ENCODE measurements around the gene E4F1.
A peak's percentile ranks its signal among the peaks of the same experiment; 100 is the strongest.
"Not testable (repeated sequence)": the region's sequence is repeated elsewhere in the genome, so short reads cannot be mapped to it uniquely, and the experiment has no call there.

Gene E4F1

DNA sequence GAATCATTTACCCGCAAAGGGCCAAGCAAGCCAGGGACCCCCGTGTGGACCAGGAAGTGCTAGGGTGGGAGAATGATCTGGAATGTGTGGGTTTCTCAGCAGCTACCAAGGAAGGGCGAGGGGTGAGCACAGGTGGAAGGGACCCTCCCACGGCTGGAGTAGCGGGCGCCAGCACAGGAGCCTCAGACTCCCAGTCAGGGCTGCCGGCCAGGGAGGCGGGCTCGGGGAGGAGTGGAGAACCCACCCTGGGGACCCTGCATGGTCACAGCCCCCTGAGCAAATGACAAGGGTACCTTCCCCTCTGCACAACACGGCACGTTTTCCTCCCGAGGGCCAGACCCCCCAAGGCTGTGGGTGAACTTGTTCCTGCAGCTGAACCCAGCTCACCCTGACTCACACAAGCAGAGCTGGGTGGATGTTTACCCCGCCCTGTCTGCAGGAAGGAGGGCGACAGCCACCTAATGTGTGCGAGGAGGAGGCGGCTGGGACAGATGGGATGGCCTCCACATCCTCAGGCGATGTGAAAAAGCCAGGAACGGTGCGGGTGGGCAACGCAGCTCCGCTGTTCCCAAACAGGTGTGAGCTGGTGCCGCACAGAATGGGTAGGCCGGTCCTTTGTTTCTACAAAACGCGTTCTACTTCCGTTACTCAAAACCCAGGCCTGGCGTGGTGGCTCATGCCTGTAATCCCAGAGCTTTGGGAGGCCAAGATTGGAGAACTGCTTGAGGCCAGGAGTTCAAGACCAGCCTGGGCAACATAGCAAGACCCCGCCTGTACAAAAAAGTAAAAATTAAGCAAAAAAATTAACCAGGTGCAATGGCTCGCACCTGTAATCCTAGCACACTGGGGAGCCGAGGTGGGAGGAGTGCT lies 21.8 kb downstream of the E4F1 start:
- DNase-seq: no peak

DNA sequence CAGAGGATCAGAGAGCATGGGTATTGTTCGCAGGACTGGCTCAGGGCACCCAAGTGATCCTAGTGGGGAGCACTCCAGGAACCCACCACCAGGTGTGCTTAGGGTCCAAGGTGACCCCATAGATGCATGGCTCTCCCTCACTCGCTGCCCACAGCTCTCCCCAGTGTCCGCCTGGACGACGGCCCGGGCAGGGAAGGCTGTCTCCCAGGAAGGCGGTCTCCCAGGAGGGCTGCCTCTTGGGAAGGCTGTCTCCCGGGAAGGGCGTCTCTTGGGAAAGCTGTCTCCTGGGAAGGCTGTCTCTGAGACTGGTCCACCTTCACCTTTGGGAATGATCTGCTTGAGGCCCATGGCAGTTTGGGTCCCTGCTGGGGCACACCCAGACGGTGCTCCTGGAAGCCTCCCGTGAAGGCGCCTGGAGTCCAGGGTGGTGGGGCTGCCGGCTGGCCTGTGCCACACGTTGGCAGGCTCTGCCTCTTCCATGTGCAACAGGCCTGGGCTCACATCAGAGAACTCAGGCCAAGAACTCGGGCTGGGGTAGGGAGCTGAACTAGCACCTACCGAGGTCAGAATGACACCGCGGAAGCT lies 23.0 kb downstream of the E4F1 start:
- DNase-seq: no peak

DNA sequence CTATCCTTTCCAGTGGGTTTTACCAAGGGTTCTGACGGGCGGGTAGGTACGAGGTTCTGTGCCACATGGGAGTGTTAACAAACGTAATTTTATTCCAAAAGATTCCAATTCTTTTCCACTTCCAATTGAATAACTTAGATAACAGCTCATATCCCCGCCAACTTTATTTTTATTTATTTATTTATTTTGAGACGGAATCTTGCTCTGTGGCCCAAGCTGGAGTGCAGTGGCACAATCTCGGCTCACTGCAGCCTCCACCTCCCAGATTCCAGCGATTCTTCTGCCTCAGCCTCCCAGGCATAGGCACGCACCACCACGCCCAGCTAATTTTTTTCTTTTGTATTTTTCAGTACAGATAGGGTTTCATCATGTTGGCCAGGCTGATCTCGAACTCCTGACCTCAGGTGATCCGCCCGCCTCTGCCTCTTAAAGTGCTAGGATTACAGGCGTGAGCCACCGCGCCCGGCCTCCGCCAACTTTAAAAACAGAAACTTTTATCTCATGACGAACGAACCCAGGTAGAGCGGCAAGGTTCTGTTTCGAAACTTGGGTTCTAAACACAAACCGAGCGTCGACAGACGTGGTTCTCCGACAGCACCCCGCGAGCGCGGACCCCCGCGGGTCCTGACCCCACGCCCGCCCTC lies 27.4 kb downstream of the E4F1 start:
- peak; percentile 61 for DNase-seq

DNA sequence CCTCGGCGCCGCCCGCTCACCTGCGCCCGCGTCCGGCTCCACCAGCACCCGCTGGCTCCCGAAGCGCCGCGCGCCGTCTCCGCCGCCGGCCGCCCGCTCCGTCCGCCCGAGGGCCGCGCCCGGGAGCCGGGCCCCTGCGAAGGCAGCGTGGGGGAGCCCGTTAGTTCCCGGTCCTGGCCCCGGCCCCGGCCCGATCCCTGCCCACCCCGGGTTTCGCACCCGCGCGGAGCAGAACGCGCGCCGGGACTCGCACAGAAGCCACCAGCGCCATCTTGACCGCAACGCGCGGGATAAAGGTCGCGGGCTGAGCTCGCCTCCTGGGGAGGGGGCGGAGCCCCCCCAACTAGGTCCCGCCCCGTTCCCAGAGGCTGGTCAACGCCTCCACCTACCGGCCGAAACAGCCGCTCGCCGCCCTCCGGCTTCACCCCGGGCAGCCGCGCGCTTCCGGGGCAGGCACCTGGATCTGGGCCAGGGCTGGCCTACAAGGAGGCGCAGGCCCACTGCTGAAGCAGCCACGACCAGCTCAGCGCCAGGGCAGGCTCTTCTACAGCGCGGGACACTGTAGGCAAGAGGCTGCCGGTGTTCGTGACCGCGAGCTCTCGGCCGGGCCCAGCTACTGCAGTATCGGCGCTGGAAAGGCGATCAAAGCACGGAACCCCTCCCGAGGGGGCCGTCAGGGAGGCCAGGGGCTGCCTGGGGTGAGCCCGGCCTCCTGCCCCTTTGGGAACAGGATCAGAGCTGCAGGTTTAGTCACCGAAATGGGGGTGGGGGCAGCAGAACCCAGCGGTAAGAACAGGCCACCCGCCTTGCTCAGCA lies 28.1 kb downstream of the E4F1 start, which contains the start of gene ECI1:
Gene ECI1 (minus strand): TSS at position 292 of the 816 bp plus-strand sequence. CDS start 21 bp downstream, at position 271.
- peak; percentile 90 for DNase-seq

DNA sequence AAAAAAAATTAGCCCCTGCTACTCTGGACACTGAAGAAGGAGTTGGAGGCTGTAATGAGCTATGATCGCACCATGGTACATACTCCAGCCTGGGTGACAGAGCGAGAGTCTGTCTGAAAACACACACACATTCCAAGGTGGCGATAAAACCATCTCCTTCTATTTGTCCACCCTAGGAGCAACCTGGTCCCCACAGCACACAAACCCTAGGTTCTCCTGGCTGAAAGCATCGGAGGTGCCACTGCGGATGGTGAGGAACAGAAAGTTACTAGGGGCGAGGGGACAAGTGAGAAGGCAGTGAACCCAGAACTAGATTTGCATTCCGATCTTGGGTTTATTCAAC lies 29.4 kb downstream of the E4F1 start:
- DNase-seq: no peak

DNA sequence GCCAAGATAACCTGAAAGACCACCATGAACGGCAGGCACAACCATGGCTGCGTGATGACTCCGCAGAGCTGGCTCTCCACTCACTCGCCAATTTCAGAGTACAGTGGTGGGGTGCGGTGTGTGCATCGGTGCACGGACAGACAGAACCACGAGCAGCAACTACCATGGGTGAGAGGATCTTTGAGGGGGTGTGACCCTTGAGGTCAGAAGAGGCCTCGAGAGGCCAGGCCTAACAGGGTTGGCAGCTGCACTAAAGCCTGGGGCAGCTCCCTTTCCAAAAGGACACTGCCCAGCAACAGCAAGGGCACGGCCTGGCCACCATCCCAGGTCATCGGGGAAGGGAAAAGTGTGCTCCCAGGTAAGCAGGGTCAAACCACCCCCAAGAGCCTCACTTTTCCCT lies 29.9 kb downstream of the E4F1 start:
- no peak for DNase-seq

DNA sequence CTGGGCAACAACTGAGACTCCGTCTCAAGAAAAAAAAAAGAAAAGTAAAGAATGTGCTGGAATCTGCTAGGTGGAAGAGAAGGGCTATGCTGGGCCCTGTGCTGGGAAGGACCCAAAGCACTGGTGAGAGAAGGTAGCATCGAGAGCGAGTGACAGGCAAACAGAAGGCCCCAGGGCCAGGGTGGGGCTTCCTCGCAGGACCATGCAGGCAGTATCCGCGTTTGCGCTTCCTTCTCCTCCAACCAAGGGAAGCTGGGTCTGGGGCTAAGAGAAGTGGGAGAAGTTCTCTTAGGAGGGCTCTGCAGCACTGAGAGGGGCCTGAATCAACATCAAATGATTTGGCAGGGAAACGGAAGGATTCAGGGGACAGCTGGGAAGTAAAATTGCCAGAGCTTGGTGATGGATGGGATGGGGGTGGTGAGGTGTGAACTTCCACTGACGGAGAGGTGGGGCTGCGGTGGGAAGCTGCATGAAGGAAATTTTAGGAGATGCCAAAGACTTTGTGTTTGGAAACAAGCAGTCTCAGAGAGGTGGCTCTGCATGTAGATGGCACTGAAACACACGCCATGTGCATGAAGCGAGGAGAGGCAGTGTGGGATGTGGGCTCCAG lies 33.2 kb downstream of the E4F1 start:
- no peak for DNase-seq

DNA sequence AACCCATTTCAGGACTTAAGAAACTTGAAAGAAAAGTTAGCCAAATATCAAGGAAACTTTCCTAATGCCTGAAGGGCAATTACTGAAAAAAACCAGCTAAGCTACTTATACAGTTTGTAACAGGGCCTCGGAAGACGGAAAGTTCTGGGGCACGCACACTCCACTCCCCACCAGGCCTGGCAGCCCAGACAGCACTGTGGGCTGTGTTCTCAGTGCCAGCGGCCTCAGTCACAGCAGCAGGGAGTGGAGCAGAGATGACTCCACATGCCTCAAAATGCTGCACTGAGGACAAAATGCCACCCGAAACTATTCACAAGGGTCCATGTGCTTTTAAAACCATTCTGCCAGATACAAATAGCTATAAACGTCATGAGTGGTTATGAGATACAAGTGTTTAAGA lies 34.3 kb downstream of the E4F1 start:
- no peak for DNase-seq

DNA sequence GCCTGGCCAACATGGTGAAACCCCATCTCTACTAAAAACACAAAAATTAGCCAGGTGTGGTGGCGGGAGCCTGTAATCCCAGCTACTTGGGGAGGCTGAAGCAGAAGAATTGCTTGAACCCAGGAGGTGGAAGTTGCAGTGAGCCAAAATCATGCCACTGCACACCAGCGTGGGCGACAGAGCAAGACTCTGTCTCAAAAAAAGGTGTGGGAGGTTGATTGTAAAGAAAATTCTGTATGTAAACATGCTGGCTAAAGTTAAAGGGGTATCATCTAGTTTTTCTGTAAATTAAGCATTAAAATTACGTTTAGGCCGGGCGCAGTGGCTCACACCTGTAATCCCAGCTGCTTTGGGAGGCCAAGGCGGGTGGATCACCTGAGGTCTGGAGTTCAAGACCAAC lies 35.1 kb downstream of the E4F1 start:
- not testable (repeated sequence) for DNase-seq

DNA sequence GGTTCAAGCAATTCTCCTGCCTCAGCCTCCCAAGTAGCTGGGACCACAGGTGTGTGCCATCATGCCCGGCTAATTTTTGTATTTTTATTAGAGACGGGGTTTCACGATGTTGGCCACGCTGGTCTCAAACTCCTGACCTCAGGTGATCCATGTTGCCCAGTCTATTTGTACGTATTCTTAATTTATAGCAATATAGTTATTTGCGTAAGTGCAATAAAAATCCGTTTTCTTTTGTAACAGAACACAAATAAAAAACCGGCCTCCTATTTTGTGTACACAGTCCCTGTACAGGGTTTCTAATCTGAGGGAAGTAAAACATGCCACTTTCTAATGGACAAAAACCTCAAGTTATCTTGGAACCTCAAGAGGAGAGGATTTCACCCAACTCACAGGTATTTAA lies 36.9 kb downstream of the E4F1 start:
- no peak for DNase-seq

DNA sequence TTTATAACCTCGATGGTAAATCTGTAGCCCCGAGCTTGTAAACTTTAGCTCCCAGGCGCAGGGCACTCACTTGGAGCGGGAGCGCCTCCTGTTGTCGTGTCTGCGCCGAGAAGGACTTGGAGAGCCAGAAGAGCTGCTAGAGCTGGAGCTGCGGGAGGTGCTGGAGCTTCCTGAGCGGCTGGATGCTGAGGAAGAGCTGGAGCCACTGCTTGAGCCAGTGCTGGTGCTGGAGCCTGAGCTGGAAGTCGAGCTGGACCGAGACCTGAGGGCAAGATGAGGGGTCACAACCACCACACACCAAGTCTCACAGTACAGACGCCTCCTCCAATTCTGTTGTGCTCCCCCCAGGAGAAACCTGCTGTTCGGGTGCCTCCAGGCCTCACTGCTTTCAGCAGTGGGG lies 39.6 kb downstream of the E4F1 start:
- DNase-seq: not testable (repeated sequence)

DNA sequence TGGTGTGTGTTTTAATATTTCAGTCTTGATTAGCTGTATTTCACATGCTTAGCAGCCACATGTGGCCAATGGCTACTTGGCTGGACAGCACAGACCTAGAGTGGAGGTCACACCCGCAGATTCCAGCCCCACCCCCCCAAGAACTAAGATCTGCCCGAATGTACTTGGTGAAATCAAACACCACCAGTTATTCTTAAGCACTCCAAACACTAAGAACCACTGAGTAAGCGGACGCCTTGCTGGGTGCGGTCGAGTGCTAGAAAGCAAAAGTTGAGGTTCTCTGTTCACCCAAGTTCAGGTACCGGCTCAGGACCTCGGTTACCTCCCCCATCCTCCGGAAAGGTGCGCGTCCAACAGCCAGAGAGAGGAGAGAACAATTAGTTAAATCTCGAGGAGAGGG lies 43.5 kb downstream of the E4F1 start:
- DNase-seq: peak; percentile 42

DNA sequence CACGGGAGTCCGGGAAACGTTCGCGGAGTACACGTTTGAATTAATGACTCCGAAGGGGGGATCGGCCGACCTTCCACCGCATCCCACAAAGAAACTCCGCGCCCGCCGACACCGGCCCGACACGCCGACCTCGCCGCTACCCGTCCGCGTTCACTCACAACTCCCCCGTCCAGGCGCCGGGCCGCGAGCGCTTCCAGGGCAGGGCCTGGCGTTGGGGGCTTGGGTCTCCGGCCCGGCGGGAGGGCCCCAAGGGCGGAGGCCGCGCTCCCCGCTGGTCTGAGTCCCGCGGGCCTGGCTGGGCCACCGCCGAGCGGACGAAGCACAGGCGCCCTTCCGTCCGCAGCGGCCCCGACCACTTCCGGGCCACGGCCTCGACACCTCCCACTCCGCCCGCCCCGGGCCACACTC lies 44.1 kb downstream of the E4F1 start:
- DNase-seq: not testable (repeated sequence)

DNA sequence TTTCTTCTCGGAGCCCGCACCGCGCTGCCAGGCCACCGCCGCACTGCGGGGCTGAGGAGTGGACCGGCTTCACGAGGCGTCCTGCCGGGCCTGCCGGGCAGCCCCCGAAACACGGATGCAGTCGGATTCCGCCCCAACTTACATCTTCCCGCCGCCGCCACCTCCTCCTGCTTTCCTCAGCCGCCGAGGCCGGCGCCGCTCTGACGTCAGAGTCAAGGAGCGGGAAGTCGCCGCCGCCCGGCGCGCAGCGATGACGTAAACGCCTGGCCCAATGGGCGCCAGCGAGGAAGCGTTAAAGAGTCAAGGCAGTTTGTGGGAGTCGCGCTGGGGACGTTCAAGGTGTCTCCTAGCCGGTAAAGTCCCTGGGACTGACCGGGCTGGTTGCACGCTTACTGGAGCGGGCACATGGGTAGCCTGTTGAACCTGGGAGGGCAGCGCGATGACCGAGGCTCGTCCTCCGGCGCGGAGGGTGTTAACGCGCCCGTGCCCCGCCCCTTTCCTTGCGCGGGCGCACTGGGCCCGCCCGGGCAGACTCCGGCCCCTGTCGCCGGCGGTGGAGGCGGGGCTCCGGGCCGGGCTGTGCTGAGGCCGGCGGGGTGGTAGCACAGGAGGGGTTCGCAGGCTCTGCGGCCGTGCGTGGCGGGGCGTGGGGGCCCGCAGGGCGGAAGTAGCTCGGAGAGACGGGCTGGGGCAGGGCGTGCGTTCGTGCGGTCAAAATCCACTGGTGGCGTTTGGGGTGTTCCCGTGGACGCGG lies 44.7 kb downstream of the E4F1 start, which contains the start of gene RNPS1:
Gene RNPS1 (minus strand): TSS at position 214 of the 754 bp plus-strand sequence. CDS start 3,483 bp downstream, outside the sequence.
- DNase-seq: peak; percentile 95

DNA sequence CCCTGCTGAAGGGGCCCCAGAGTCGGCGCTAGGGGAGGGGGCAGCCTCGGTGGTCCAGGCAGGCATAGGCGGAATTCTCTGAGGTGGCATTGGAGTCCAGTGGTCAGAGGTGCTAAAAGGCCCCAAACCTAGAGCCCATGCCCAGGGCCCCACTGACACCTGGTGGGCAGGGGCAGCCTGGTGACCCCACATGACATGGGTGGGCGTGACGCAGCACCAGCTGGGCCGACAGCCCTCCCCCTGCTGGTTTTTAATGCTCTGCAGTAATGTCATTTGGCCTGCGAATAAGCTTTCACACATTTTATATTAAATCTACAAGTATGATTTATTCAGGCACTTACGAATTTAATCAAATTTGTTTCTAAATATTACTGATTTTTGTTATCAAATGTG lies 46.7 kb downstream of the E4F1 start:
- DNase-seq: no peak

DNA sequence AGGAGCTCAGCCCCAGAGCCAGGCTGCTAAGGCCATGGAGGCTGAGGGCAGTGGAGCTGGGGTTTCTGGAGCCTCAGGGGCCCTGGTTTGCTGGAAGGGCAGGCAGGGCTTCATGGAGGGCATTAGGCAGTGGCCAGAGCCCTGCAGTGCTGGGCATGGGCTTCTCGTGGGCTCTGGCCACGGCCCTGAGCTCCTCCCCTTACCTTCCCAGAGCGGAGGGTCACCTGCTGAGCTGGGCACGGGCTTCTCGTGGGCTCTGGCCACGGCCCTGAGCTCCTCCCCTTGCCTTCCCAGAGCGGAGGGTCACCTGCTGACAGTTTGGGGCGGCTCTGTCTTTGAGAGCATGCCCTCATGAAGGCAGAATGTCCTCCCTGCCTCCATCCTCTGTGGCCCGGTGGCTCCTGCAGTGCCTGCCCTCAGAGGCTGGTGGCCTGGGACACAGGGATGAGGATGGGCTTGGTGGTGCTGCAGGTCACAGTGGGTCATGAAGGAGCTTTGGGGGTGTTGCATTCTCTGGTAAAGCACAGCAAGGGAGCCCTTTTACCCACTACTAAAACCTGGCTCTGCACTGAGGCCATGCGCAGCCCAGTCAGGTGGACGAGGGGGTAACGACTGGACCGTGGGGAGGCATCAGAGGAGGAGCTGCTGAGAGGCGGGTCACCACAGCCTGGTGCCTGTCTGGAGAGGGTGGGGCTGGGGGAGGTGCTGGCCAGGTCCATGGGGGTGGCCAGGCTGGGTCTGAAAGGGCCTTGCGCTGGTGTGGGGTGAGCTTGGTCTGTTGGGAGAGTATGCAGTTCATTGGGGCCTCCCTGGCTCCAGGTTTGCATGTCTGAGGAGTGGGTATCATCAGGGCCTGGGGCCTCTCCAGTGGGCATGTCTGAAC lies 47.4 kb downstream of the E4F1 start:
- no peak for DNase-seq

DNA sequence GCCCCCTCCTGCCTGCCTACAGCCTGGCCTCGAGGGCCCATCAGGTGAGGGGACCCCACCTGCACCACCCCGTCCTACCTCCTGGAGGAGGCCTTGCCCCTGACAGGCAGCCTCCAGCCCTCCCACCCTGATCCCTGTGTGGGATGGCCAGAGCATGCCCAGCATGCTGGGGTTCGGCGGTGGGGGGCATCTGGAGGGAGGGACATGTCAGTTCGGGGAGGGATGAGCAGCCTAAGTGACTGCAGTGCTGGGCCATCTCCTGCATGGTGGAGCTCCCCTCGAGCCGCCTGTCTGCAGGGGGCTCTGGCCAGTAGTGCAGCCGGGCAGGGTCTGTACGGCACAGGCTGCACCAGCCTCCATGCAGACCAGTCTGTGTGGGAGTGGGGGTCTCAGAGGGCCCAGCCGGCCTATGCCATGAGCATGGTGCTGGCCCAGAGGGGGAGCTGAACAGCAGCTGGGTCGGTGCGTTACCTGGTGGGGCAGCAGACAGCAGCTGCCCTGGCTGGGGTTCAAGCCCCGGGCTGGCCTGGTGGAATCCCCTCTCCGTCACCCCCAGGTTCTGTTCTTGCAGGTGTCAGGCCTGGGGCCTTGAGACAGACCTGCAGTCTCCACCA lies 48.6 kb downstream of the E4F1 start:
- DNase-seq: no peak

DNA sequence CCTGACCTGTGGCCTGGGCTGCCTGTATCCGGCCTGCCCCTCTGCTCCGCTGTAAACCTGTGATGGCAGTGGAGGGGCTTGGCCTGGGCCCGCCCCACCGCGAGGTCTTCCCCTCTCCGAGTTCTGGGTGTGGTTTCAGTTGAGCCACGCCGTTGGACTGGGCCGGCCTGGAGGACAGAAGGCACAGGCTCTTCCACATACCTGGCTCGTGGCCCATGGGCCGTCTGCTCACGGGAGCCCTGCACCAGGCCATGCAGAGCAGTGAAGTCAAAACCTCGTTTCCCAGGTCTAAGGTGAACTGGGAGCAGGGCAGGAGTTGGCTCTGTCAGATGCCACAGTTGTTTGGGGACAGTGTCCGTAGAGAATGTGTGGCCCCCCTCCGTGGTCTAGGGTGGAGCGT lies 50.1 kb downstream of the E4F1 start:
- no peak for DNase-seq

DNA sequence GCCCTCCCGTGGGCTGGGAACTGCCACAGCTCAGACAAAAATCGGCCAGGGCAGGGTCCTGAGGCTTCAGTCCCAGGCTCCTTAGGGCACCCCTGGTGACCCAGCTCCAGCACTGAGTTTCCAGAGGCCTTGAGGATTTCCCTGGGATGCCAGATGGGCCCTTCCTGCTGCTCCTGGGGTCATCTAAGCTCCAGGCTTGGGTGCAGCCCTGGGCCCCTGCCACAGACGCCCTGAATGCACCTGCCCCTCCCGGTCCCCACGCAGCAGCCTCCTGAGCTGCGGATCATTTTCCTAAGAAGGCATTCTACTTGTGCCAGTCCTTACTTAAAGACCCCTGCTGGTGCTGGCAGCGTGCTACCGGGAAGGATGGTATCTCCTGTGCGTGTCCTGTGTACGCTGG lies 50.5 kb downstream of the E4F1 start:
- no peak for DNase-seq

Measured in CD4-positive, alpha-beta T cell treated with Interleukin-17A for 1 hour (primary cell).